ENCODE results near the gene BICC1.

The BICC1 gene

GRCh38 chr10:58725901-58726300, 213.2 kb downstream of the BICC1 start:
- DNase-seq (ENCODE audit: low read depth), result no peak
- TF ChIP-seq CTCF (conservative IDR thresholded peaks at IDR 0.05; ENCODE audit: low read length), result no peak
- H3K4me3 ChIP-seq (ENCODE audit: low read length), result no peak overlapping the region

GRCh38 chr10:58727633-58728032, 215.0 kb downstream of the BICC1 start:
- no peak for TF ChIP-seq CTCF (conservative IDR thresholded peaks at IDR 0.05; ENCODE audit: low read length)
- DNase-seq (ENCODE audit: low read depth), result no peak
- H3K4me3 ChIP-seq (ENCODE audit: low read length), result no peak overlapping the region

- no peak overlapping the region for H3K4me3 ChIP-seq (ENCODE audit: low read length)
- no peak for TF ChIP-seq CTCF (conservative IDR thresholded peaks at IDR 0.05; ENCODE audit: low read length)
- DNase-seq (ENCODE audit: low read depth), result no peak
Measured at GRCh38 chr10:58731276-58731675, 218.6 kb downstream of the BICC1 start.

- H3K4me3 ChIP-seq (ENCODE audit: low read length), result no peak overlapping the region
- no peak for DNase-seq (ENCODE audit: low read depth)
- no peak for TF ChIP-seq CTCF (conservative IDR thresholded peaks at IDR 0.05; ENCODE audit: low read length)
Measured at GRCh38 chr10:58733436-58733835, 220.8 kb downstream of the BICC1 start.

GRCh38 chr10:58734116-58734515, 221.4 kb downstream of the BICC1 start:
- H3K4me3 ChIP-seq (ENCODE audit: low read length), result no peak overlapping the region
- peak; percentile 96 for DNase-seq (ENCODE audit: low read depth)
- peak; percentile 51 for TF ChIP-seq CTCF (conservative IDR thresholded peaks at IDR 0.05; ENCODE audit: low read length)

- no peak overlapping the region for H3K4me3 ChIP-seq (ENCODE audit: low read length)
- no peak for TF ChIP-seq CTCF (conservative IDR thresholded peaks at IDR 0.05; ENCODE audit: low read length)
- DNase-seq (ENCODE audit: low read depth), result no peak
Measured at GRCh38 chr10:58734664-58735063, 222.0 kb downstream of the BICC1 start.

GRCh38 chr10:58735087-58735486, 222.4 kb downstream of the BICC1 start:
- no peak for TF ChIP-seq CTCF (conservative IDR thresholded peaks at IDR 0.05; ENCODE audit: low read length)
- H3K4me3 ChIP-seq (ENCODE audit: low read length), result no peak overlapping the region; the same call in none of the 2 replicates
- DNase-seq (ENCODE audit: low read depth), result no peak

All from AG10803 (cell line).